Measurements from ENCODE around the gene ISM1.

ISM1 gene

GRCh38 chr20:13220904-13221297, at the start of gene ISM1:
ISM1 (plus strand) TSS chr20:13221274; CDS start chr20:13221777, 503 bp downstream.
- peak; percentile 29 for DNase-seq (ENCODE audit: low read depth)

GRCh38 chr20:13173201-13173600, 47.9 kb upstream of the ISM1 start:
- no peak for DNase-seq (ENCODE audit: low read depth)

GRCh38 chr20:13174402-13174801, 46.7 kb upstream of the ISM1 start:
- DNase-seq (ENCODE audit: low read depth) = no peak

GRCh38 chr20:13180986-13181889, 39.8 kb upstream of the ISM1 start:
- DNase-seq (ENCODE audit: low read depth) = no peak

- no peak for DNase-seq (ENCODE audit: low read depth)
Measured at GRCh38 chr20:13183005-13183404, 38.1 kb upstream of the ISM1 start.

- DNase-seq (ENCODE audit: low read depth) = no peak
Measured at GRCh38 chr20:13186043-13186774, 34.9 kb upstream of the ISM1 start.

- DNase-seq (ENCODE audit: low read depth) = no peak
Measured at GRCh38 chr20:13187899-13188298, 33.2 kb upstream of the ISM1 start.

GRCh38 chr20:13199279-13199678, 21.8 kb upstream of the ISM1 start:
- DNase-seq (ENCODE audit: low read depth) = no peak

- DNase-seq (ENCODE audit: low read depth) = no peak
Measured at GRCh38 chr20:13200767-13201500, 20.1 kb upstream of the ISM1 start.

GRCh38 chr20:13202565-13202964, 18.5 kb upstream of the ISM1 start:
- DNase-seq (ENCODE audit: low read depth) = no peak

- no peak for DNase-seq (ENCODE audit: low read depth)
Measured at GRCh38 chr20:13205425-13205824, 15.6 kb upstream of the ISM1 start.

- DNase-seq (ENCODE audit: low read depth) = no peak
Measured at GRCh38 chr20:13205848-13206434, 15.1 kb upstream of the ISM1 start.

GRCh38 chr20:13207016-13207415, 14.1 kb upstream of the ISM1 start:
- no peak for DNase-seq (ENCODE audit: low read depth)

- DNase-seq (ENCODE audit: low read depth) = no peak
Measured at GRCh38 chr20:13211956-13212618, 9.0 kb upstream of the ISM1 start.

- no peak for DNase-seq (ENCODE audit: low read depth)
Measured at GRCh38 chr20:13212750-13213149, 8.3 kb upstream of the ISM1 start.

GRCh38 chr20:13213335-13213734, 7.7 kb upstream of the ISM1 start:
- no peak for DNase-seq (ENCODE audit: low read depth)

GRCh38 chr20:13216533-13216932, 4.5 kb upstream of the ISM1 start:
- DNase-seq (ENCODE audit: low read depth) = no peak

- no peak for DNase-seq (ENCODE audit: low read depth)
Measured at GRCh38 chr20:13219327-13220193, 1.5 kb upstream of the ISM1 start.

GRCh38 chr20:13220194-13220903, 725 bp upstream of the ISM1 start:
- DNase-seq (ENCODE audit: low read depth) = peak; percentile 16

GRCh38 chr20:13221313-13221672, 219 bp downstream of the ISM1 start:
- no peak for DNase-seq (ENCODE audit: low read depth)

Measured in activated T-cell treated with anti-CD3 and anti-CD28 coated beads for 1 hour (primary cell).